VCaP (cell line): ENCODE results near the gene PRDM16.

Experiments used
- H3K27ac ChIP-seq: fragments of 450-650 bp; 2 replicates; pipeline ENCODE4 v1.5.1; 2017
- CTCF ChIP-seq: fragments of 450-650 bp; conservative IDR thresholded peaks from 2 replicates; pipeline ENCODE4 v1.5.1; 2017; ENCODE audit warnings: mild to moderate bottlenecking, moderate library complexity

The PRDM16 gene

GRCh38 chr1:3431266-3431665 lies 362.3 kb downstream of the PRDM16 start:
- no peak overlapping the region for H3K27ac ChIP-seq

GRCh38 chr1:3431686-3432085 lies 362.7 kb downstream of the PRDM16 start:
- no peak for TF ChIP-seq CTCF
- no peak overlapping the region for H3K27ac ChIP-seq

More at GRCh38 chr1:3431266-3431665, 362.3 kb downstream of the PRDM16 start:
- peak; percentile 72 for TF ChIP-seq CTCF

GRCh38 chr1:3432306-3432705 lies 363.3 kb downstream of the PRDM16 start:
- no peak for TF ChIP-seq CTCF
- H3K27ac ChIP-seq, result no peak overlapping the region

- TF ChIP-seq CTCF, result no peak
These were observed 364.1 kb downstream of the PRDM16 start for GRCh38 chr1:3433076-3433475.

DNA sequence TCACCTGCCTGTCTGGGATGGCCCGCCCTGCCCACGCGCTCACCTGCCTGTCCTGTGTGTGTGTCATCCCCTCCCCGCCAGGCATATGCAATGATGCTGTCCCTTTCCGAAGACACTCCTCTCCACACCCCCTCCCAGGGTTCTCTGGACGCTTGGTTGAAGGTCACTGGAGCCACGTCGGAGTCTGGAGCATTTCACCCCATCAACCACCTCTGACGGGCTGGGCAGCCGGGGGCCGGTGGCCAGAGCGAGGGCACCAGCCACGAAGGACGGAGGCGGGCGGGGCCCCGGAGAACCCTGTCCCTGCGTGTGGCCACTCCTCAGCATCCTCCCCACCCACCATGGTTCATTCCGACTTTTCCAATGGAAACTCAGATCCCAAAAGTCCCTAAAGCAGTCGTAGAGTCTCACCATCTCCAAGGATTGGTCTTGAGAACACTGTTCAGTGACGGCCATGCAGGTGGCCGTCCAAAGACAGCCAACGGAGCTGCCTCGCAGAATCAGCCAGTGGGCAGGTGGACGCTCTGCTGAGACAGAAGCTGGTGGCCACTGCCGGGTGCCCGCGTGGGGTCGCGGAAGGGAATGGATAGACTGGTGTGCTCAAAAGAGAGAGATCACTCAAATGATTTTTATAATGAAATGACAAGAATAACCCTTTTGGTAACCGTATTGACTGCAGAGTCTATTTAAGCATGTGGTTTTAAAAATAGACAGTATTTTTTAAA lies 364.8 kb downstream of the PRDM16 start:
- no peak overlapping the region for H3K27ac ChIP-seq
- TF ChIP-seq CTCF, result no peak

More at GRCh38 chr1:3433076-3433475, 364.1 kb downstream of the PRDM16 start:
- H3K27ac ChIP-seq, result no peak overlapping the region

DNA sequence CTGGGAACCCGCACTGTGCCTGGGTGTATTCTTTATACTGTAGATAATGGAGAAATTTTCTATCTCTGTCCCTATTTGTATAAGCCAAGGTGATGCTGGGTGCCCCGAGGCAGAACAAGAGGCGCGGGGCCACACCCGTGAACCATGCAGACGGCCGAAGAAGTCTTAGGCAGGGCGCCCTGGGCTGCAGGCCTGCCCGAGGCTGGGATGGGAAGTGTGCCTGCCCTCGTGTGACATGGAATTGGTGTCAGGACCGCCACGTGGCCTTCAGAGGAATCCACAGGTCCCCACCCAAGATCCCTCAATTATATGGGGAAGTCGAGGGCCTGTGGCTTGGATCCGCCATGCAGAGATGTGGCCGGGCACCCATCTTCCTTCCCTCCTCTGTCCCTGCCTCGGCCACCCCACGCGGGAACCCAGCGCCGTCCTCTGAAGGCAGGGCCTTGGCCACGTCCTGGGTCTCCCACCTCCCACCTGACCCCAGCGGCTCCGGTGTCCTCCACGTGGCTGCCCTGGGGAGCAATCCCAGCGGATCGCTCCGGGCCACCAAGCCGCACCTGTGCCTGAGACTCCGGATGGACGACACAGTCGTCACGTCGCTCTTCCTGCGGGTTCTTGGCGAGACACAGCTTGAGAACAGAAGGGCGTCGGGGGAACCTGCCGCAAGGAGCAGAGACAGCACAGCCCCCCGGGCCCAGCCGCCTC lies 365.6 kb downstream of the PRDM16 start:
- TF ChIP-seq CTCF, result no peak
- H3K27ac ChIP-seq, result no peak overlapping the region

GRCh38 chr1:3435666-3436065 lies 366.7 kb downstream of the PRDM16 start:
- no peak overlapping the region for H3K27ac ChIP-seq
- TF ChIP-seq CTCF, result no peak
